Upper lobe of left lung (tissue), 4 donors: Measurements from ENCODE around the gene NSUN7.

ENCODE experiments used
- CTCF ChIP-seq, 6 experiments: fragments of 450-650 bp in 4 of 6; fragments of 200-600 bp in 2 of 6; sonication (generic) in 2 of 6; IDR thresholded peaks; one replicate each; pipeline ENCODE4 v1.5.1; 2016 to 2019; ENCODE audit warnings: antibody characterized with exemption in 6 of 6
- EP300 ChIP-seq, 4 donors: sonication (generic); formaldehyde crosslinking; IDR thresholded peaks; one replicate each; pipeline ENCODE4 v1.5.1; 2017; ENCODE audit warnings: antibody characterized with exemption in 4 of 4, control low read depth in 2 of 4
- POLR2A ChIP-seq, 4 donors: fragments of 450-650 bp; IDR thresholded peaks; one replicate each; pipeline ENCODE4 v1.5.1; 2016 to 2017; ENCODE audit warnings: antibody characterized with exemption in 4 of 4, mild to moderate bottlenecking in 2 of 4
- POLR2AphosphoS5 ChIP-seq, 2 donors: sonication (generic); formaldehyde crosslinking; IDR thresholded peaks; one replicate each; pipeline ENCODE4 v1.5.1; 2017; ENCODE audit warnings: antibody characterized with exemption in 2 of 2

- no peak for TF ChIP-seq CTCF (IDR thresholded peaks at IDR 0.05)
- TF ChIP-seq POLR2AphosphoS5 (IDR thresholded peaks at IDR 0.05) = no peak
- TF ChIP-seq POLR2A (IDR thresholded peaks at IDR 0.05) = no peak
- TF ChIP-seq EP300 (IDR thresholded peaks at IDR 0.05) = no peak
Observed at GRCh38 chr4:40750461-40751258, 905 bp downstream of the NSUN7 start.
